Sigmoid colon (tissue), 4 donors: Measurements from ENCODE around the gene ZFYVE26.

ENCODE experiments used
- CTCF ChIP-seq, 4 experiments: fragments of 450-650 bp in 3 of 4; fragments of 200-600 bp in 1 of 4; IDR thresholded peaks; one replicate each; pipeline ENCODE4 v1.5.1; 2016 to 2019; ENCODE audit warnings: antibody characterized with exemption in 4 of 4, mild to moderate bottlenecking in 3 of 4, moderate library complexity in 2 of 4
- EP300 ChIP-seq, 4 donors: sonication (generic); formaldehyde crosslinking; IDR thresholded peaks; one replicate each; pipeline ENCODE4 v1.6.1; 2017; ENCODE audit warnings: antibody characterized with exemption in 4 of 4
- POLR2AphosphoS5 ChIP-seq, 4 donors: sonication (generic); formaldehyde crosslinking; IDR thresholded peaks; one replicate each; pipeline ENCODE4 v1.6.1; 2017; ENCODE audit warnings: antibody characterized with exemption in 4 of 4

- TF ChIP-seq POLR2AphosphoS5 (IDR thresholded peaks at IDR 0.05) (no peak), CTCF (IDR thresholded peaks at IDR 0.05) (no peak), EP300 (IDR thresholded peaks at IDR 0.05) (no peak)
Observed at GRCh38 chr14:67717048-67717447, 99.3 kb downstream of the ZFYVE26 start.
